ENCODE measurements around the gene FAM177B.

FAM177B gene

GRCh38 chr1:222787729-222788128, 50.7 kb downstream of the FAM177B start:
- DNase-seq (ENCODE audit: low spot score) = no peak

- DNase-seq (ENCODE audit: low spot score) = no peak
These were observed 51.6 kb downstream of the FAM177B start for GRCh38 chr1:222788402-222789156.

DNA sequence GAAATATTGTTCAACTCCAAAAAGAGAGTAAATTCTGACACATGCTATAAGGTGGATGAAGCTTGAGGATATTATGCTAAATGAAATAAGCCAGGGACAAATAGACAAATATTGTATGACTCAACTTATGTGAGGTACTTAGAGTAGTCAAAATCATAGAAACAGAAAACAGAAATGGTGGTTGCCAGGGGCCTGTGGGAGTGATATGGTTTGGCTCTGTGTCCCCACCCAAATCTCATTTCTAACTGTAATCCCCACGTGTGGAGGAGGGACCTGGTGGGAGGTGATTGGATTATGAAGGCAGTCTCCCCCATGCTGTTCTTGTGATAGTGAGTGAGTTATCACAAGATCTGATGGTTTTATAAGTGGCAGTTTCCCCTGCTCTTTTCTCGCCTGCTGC, 53.1 kb downstream of the FAM177B start:
- DNase-seq (ENCODE audit: low spot score) = no peak

DNA sequence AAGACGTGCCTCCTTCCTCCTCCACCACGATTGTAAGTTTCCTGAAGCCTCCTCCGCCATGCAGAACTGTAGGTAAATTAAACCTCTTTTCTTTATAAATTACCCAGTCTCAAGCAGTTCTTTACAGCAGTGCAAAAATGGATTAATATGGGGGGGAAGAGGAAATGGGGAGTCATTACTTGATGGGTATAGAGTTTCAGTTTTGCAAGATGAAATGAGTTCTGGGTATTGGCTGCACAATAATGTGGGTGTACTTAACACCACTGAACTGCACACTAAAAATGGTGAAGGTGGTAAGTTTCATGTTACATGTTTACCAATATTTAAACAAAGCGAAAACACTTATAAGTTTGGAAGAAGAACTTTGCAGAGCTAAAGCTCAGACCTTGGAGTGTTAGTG, 53.5 kb downstream of the FAM177B start:
- DNase-seq (ENCODE audit: low spot score) = no peak

DNA sequence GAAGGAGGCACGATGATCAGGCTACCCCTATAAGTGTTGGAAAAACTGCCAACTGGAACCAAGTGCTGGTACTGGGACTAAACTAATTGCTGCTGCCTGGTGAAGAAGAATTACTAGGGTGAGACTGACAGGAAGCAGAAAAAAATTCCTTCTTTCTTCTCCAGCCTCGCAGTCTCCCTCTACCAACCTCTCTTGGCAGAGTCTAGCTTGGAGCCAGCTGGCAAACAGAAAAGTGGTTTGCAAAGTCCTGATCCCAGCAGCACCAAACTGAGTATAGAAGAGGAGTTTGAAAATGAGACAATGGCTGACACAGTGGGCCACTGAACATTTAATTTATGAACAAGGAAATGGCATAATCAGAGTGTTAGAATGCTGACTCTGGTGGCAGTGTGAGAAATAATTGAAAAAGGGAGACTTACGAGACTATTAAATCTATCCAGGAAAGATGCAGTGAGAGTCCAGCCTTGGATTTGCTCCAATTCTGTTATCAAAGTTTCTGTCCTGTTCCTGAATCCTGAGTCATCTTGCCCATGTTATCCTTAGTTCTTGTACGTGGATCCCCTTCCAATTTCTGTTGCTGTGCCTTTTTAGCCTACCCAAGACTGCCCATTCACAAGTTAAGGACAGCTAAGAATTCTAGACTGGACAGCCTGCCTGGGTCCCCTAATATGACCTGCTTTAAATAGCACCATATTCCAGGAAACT, 54.2 kb downstream of the FAM177B start:
- no peak for DNase-seq (ENCODE audit: low spot score)

- no peak for DNase-seq (ENCODE audit: low spot score)
These were observed 55.7 kb downstream of the FAM177B start for GRCh38 chr1:222792744-222793143.

GRCh38 chr1:222794656-222795474, 57.9 kb downstream of the FAM177B start:
- no peak for DNase-seq (ENCODE audit: low spot score)

DNA sequence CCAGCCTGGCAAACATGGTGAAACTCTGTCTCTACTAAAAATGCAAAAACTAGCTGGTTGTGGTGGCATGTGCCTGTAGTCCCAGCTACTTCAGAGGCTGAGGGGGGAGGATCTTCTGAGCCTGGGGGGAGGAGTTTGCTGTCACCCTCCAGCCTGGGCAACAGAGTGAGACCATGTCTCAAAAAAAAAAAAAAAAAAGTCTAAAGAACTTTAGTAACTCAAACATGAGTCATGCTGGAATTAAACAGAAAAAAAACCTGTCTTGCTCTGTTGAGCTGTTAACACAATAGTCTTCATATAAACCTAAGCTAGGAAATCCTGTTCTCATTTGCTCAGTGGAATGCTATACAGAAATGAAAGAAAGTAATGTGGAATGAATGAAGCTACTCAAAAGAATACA, 61.1 kb downstream of the FAM177B start:
- no peak for DNase-seq (ENCODE audit: low spot score)

- DNase-seq (ENCODE audit: low spot score) = no peak
These were observed 62.0 kb downstream of the FAM177B start for GRCh38 chr1:222798975-222799374.
